ENCODE measurements around the gene R3HDM2.

The R3HDM2 gene

GRCh38 chr12:57395121-57395520 is 35.7 kb downstream of the R3HDM2 start:
- H2BK15ac ChIP-seq (ENCODE audit: low read length) = no peak overlapping the region
- H3K9me3 ChIP-seq (replicated peaks in 1 of 2; ENCODE audit: control insufficient read depth in 2 of 2, insufficient read depth in 1 of 2, low read depth in 1 of 2, low read length in 2 of 2) = no peaks in the 10 kb centered on the region
- H2AK5ac ChIP-seq (ENCODE audit: low read depth, low read length) = no peak overlapping the region
- H3K9ac ChIP-seq (ENCODE audit: low read depth, low read length, poor library complexity) = no peak overlapping the region
- DNase-seq (ENCODE audit: low spot score) = no peak
- H3K4me2 ChIP-seq (ENCODE audit: insufficient read depth, low read length, poor library complexity, severe bottlenecking) = no peak overlapping the region
- H3K4me3 ChIP-seq (ENCODE audit: low read length in 2 of 2) = no peak overlapping the region
- no peak overlapping the region for H3K4ac ChIP-seq (ENCODE audit: low read length)
- H3K36me3 ChIP-seq (replicated peaks in 1 of 2; ENCODE audit: control insufficient read depth in 2 of 2, insufficient read depth in 2 of 2, low read length in 2 of 2) = peaks cover 0 to 33% of the 10 kb centered on the region in 2 donors
- no peak overlapping the region for H3K14ac ChIP-seq (ENCODE audit: low read length)
- no peak overlapping the region for H2BK5ac ChIP-seq (ENCODE audit: low read length)
- WGBS, 2 donors (ENCODE audit: extremely low coverage in 2 of 2, insufficient read length in 2 of 2, insufficient replicate concordance in 1 of 2) = no CpG with 5 or more reads among the region's 18 CpGs
- H2BK12ac ChIP-seq (ENCODE audit: low read length) = no peak overlapping the region
- no peak overlapping the region for H4K91ac ChIP-seq (ENCODE audit: low read depth, low read length, poor library complexity)
- peaks cover 0 to 2% of the 10 kb centered on the region in 2 donors for H3K4me1 ChIP-seq (ENCODE audit: control insufficient read depth in 2 of 2, insufficient read depth in 1 of 2, low read depth in 1 of 2, low read length in 2 of 2)
- H3K23ac ChIP-seq (ENCODE audit: low read depth, low read length, poor library complexity) = no peak overlapping the region
- no peak overlapping the region for H2AFZ ChIP-seq (ENCODE audit: low read length)
- H3K79me1 ChIP-seq (ENCODE audit: low read depth, low read length) = no peaks in the 10 kb centered on the region
- H4K8ac ChIP-seq (ENCODE audit: low read depth, low read length) = no peak overlapping the region
- no peak overlapping the region for H3K18ac ChIP-seq (ENCODE audit: low read length)
- no peak overlapping the region for H3K27ac ChIP-seq (replicated peaks; ENCODE audit: low read length)
- H2BK120ac ChIP-seq (ENCODE audit: low read depth, low read length) = no peak overlapping the region
- H3K27me3 ChIP-seq (ENCODE audit: control insufficient read depth in 3 of 3, insufficient read depth in 3 of 3, low read depth in 1 of 3, low read length in 3 of 3) = no peaks in the 10 kb centered on the region

GRCh38 chr12:57390174-57390573 is 40.7 kb downstream of the R3HDM2 start:
- no peak overlapping the region for H4K91ac ChIP-seq (ENCODE audit: low read depth, low read length, poor library complexity)
- peaks cover 0 to 2% of the 10 kb centered on the region in 2 donors for H3K4me1 ChIP-seq (ENCODE audit: control insufficient read depth in 2 of 2, insufficient read depth in 1 of 2, low read depth in 1 of 2, low read length in 2 of 2)
- no peak overlapping the region for H2BK5ac ChIP-seq (ENCODE audit: low read length)
- no CpG with 5 or more reads among the region's 2 CpGs for WGBS, 2 donors (ENCODE audit: extremely low coverage in 2 of 2, insufficient read length in 2 of 2, insufficient replicate concordance in 1 of 2)
- no peak overlapping the region for H3K18ac ChIP-seq (ENCODE audit: low read length)
- H3K79me1 ChIP-seq (ENCODE audit: low read depth, low read length) = no peaks in the 10 kb centered on the region
- H3K27ac ChIP-seq (replicated peaks; ENCODE audit: low read length) = no peak overlapping the region
- no peaks in the 10 kb centered on the region for H3K27me3 ChIP-seq (ENCODE audit: control insufficient read depth in 3 of 3, insufficient read depth in 3 of 3, low read depth in 1 of 3, low read length in 3 of 3)
- no peak overlapping the region for H2BK120ac ChIP-seq (ENCODE audit: low read depth, low read length)
- H3K23ac ChIP-seq (ENCODE audit: low read depth, low read length, poor library complexity) = no peak overlapping the region
- no peak overlapping the region for H3K4ac ChIP-seq (ENCODE audit: low read length)
- no peak overlapping the region for H3K4me3 ChIP-seq (ENCODE audit: low read length in 2 of 2)
- H3K9ac ChIP-seq (ENCODE audit: low read depth, low read length, poor library complexity) = no peak overlapping the region
- H3K9me3 ChIP-seq (replicated peaks in 1 of 2; ENCODE audit: control insufficient read depth in 2 of 2, insufficient read depth in 1 of 2, low read depth in 1 of 2, low read length in 2 of 2) = no peaks in the 10 kb centered on the region
- H2AFZ ChIP-seq (ENCODE audit: low read length) = no peak overlapping the region
- peaks cover 0 to 38% of the 10 kb centered on the region in 2 donors for H3K36me3 ChIP-seq (replicated peaks in 1 of 2; ENCODE audit: control insufficient read depth in 2 of 2, insufficient read depth in 2 of 2, low read length in 2 of 2)
- no peak overlapping the region for H2BK15ac ChIP-seq (ENCODE audit: low read length)
- H3K14ac ChIP-seq (ENCODE audit: low read length) = no peak overlapping the region
- H2BK12ac ChIP-seq (ENCODE audit: low read length) = no peak overlapping the region
- H4K8ac ChIP-seq (ENCODE audit: low read depth, low read length) = no peak overlapping the region
- H2AK5ac ChIP-seq (ENCODE audit: low read depth, low read length) = no peak overlapping the region
- no peak overlapping the region for H3K4me2 ChIP-seq (ENCODE audit: insufficient read depth, low read length, poor library complexity, severe bottlenecking)
- no peak for DNase-seq (ENCODE audit: low spot score)

GRCh38 chr12:57389033-57389432 is 41.8 kb downstream of the R3HDM2 start:
- no peak overlapping the region for H3K4me3 ChIP-seq (ENCODE audit: low read length in 2 of 2)

GRCh38 chr12:57388425-57388824 is 42.4 kb downstream of the R3HDM2 start:
- H3K9ac ChIP-seq (ENCODE audit: low read depth, low read length, poor library complexity) = no peak overlapping the region
- H3K23ac ChIP-seq (ENCODE audit: low read depth, low read length, poor library complexity) = no peak overlapping the region
- peaks cover 0 to 27% of the 10 kb centered on the region in 2 donors for H3K36me3 ChIP-seq (replicated peaks in 1 of 2; ENCODE audit: control insufficient read depth in 2 of 2, insufficient read depth in 2 of 2, low read length in 2 of 2)
- no peak overlapping the region for H2BK15ac ChIP-seq (ENCODE audit: low read length)
- H2BK120ac ChIP-seq (ENCODE audit: low read depth, low read length) = no peak overlapping the region
- H3K4me1 ChIP-seq (ENCODE audit: control insufficient read depth in 2 of 2, insufficient read depth in 1 of 2, low read depth in 1 of 2, low read length in 2 of 2) = peaks cover 0 to 2% of the 10 kb centered on the region in 2 donors
- no peak for DNase-seq (ENCODE audit: low spot score)
- H3K4me2 ChIP-seq (ENCODE audit: insufficient read depth, low read length, poor library complexity, severe bottlenecking) = no peak overlapping the region
- no peak overlapping the region for H2AK5ac ChIP-seq (ENCODE audit: low read depth, low read length)
- no CpG with 5 or more reads among the region's 5 CpGs for WGBS, 2 donors (ENCODE audit: extremely low coverage in 2 of 2, insufficient read length in 2 of 2, insufficient replicate concordance in 1 of 2)
- no peak overlapping the region for H3K18ac ChIP-seq (ENCODE audit: low read length)
- no peak overlapping the region for H2BK5ac ChIP-seq (ENCODE audit: low read length)
- H3K14ac ChIP-seq (ENCODE audit: low read length) = no peak overlapping the region
- no peaks in the 10 kb centered on the region for H3K9me3 ChIP-seq (replicated peaks in 1 of 2; ENCODE audit: control insufficient read depth in 2 of 2, insufficient read depth in 1 of 2, low read depth in 1 of 2, low read length in 2 of 2)
- no peaks in the 10 kb centered on the region for H3K27me3 ChIP-seq (ENCODE audit: control insufficient read depth in 3 of 3, insufficient read depth in 3 of 3, low read depth in 1 of 3, low read length in 3 of 3)
- H4K91ac ChIP-seq (ENCODE audit: low read depth, low read length, poor library complexity) = no peak overlapping the region
- no peak overlapping the region for H3K4ac ChIP-seq (ENCODE audit: low read length)
- H4K8ac ChIP-seq (ENCODE audit: low read depth, low read length) = no peak overlapping the region
- no peaks in the 10 kb centered on the region for H3K79me1 ChIP-seq (ENCODE audit: low read depth, low read length)
- no peak overlapping the region for H2BK12ac ChIP-seq (ENCODE audit: low read length)
- no peak overlapping the region for H3K27ac ChIP-seq (replicated peaks; ENCODE audit: low read length)
- no peak overlapping the region for H2AFZ ChIP-seq (ENCODE audit: low read length)
- H3K4me3 ChIP-seq (ENCODE audit: low read length in 2 of 2) = no peak overlapping the region

More at GRCh38 chr12:57389033-57389432, 41.8 kb downstream of the R3HDM2 start:
- WGBS, 2 donors (ENCODE audit: extremely low coverage in 2 of 2, insufficient read length in 2 of 2, insufficient replicate concordance in 1 of 2) = no CpG with 5 or more reads among the region's 3 CpGs
- no peak overlapping the region for H4K91ac ChIP-seq (ENCODE audit: low read depth, low read length, poor library complexity)
- H3K27ac ChIP-seq (replicated peaks; ENCODE audit: low read length) = no peak overlapping the region
- no peak overlapping the region for H3K4me2 ChIP-seq (ENCODE audit: insufficient read depth, low read length, poor library complexity, severe bottlenecking)
- H3K36me3 ChIP-seq (replicated peaks in 1 of 2; ENCODE audit: control insufficient read depth in 2 of 2, insufficient read depth in 2 of 2, low read length in 2 of 2) = peaks cover 0 to 31% of the 10 kb centered on the region in 2 donors
- H3K4me1 ChIP-seq (ENCODE audit: control insufficient read depth in 2 of 2, insufficient read depth in 1 of 2, low read depth in 1 of 2, low read length in 2 of 2) = peaks cover 0 to 2% of the 10 kb centered on the region in 2 donors
- H3K9ac ChIP-seq (ENCODE audit: low read depth, low read length, poor library complexity) = no peak overlapping the region
- H3K18ac ChIP-seq (ENCODE audit: low read length) = no peak overlapping the region
- no peaks in the 10 kb centered on the region for H3K79me1 ChIP-seq (ENCODE audit: low read depth, low read length)
- H2BK5ac ChIP-seq (ENCODE audit: low read length) = no peak overlapping the region
- no peak overlapping the region for H3K4ac ChIP-seq (ENCODE audit: low read length)
- no peak overlapping the region for H2BK120ac ChIP-seq (ENCODE audit: low read depth, low read length)
- no peak overlapping the region for H2AFZ ChIP-seq (ENCODE audit: low read length)
- H2BK15ac ChIP-seq (ENCODE audit: low read length) = no peak overlapping the region
- no peak overlapping the region for H3K14ac ChIP-seq (ENCODE audit: low read length)
- no peak overlapping the region for H4K8ac ChIP-seq (ENCODE audit: low read depth, low read length)
- no peak overlapping the region for H2AK5ac ChIP-seq (ENCODE audit: low read depth, low read length)
- no peak for DNase-seq (ENCODE audit: low spot score)
- H3K27me3 ChIP-seq (ENCODE audit: control insufficient read depth in 3 of 3, insufficient read depth in 3 of 3, low read depth in 1 of 3, low read length in 3 of 3) = no peaks in the 10 kb centered on the region
- H3K23ac ChIP-seq (ENCODE audit: low read depth, low read length, poor library complexity) = no peak overlapping the region
- H2BK12ac ChIP-seq (ENCODE audit: low read length) = no peak overlapping the region
- no peaks in the 10 kb centered on the region for H3K9me3 ChIP-seq (replicated peaks in 1 of 2; ENCODE audit: control insufficient read depth in 2 of 2, insufficient read depth in 1 of 2, low read depth in 1 of 2, low read length in 2 of 2)
